Tibial nerve (tissue), 3 donors: ENCODE data around the gene MAGI1.

Experiments used
- CTCF ChIP-seq, 5 experiments: fragments of 200-600 bp in 3 of 5; fragments of 450-650 bp in 2 of 5; sonication (generic) in 3 of 5; IDR thresholded peaks; one replicate each; pipeline ENCODE4 v1.5.1; 2016 to 2019; ENCODE audit warnings: antibody characterized with exemption in 5 of 5, mild to moderate bottlenecking in 3 of 5, moderate library complexity in 2 of 5
- POLR2A ChIP-seq, 2 donors: fragments of 450-650 bp; IDR thresholded peaks; one replicate each; pipeline ENCODE4 v1.6.1; 2017; ENCODE audit warnings: antibody characterized with exemption in 2 of 2, mild to moderate bottlenecking in 2 of 2, moderate library complexity in 2 of 2

- TF ChIP-seq POLR2A (IDR thresholded peaks at IDR 0.05) (no peak), CTCF (IDR thresholded peaks at IDR 0.05) (no peak)
These were observed 143.9 kb downstream of the MAGI1 start for GRCh38 chr3:65894679-65895453.
